ENCODE data around the gene SIGLEC6. TPM values are rescaled to one million over a fixed set of nuclear protein-coding genes. Genes with fewer than 3 reads are reported as not detected.

The SIGLEC6 gene
- total RNA-seq, 1 experiment from 2014 or later: 0.37 TPM

DNA sequence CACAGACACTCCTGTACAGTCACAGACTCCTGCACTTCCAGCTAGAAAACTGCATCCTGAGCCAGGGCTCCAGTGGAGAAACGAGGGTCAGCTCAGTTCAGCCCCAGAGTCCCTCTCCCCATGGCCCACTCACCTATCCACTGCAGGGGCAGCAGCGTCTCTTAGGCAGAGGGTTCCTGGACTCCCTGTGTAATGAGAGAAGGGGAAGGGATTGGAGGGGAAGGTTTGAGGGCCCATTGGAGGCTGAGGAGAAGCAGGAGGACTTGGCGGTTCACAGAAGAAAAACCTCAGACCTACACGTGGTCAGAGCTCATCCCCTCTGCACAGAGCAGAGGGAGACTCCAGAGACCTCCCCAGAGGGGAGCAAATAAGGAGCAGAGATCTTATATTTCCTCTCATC, 62.3 kb downstream of the SIGLEC6 start:
- DNase-seq (ENCODE audit: low spot score) (no peak), ATAC-seq (no peak)
- CTCF ChIA-PET: interaction anchor here (0.6 to 7.5 kb wide), 5 partner anchors 32 to 192 kb away, joined by 3 to 65 read pairs (median 6); no protein-coding TSS in a partner anchor
- Mint-ChIP-seq H3K27ac (no peak overlapping the region), H3K27me3 (ENCODE audit: low read depth) (peaks cover 56% of the 10 kb centered on the region), H3K4me1 (no peaks in the 10 kb centered on the region), H3K36me3 (no peaks in the 10 kb centered on the region), H3K9me3 (no peaks in the 10 kb centered on the region), H3K4me3 (no peak overlapping the region)
- POLR2A ChIA-PET: no interaction called here
- TF ChIP-seq, protein P1, sequence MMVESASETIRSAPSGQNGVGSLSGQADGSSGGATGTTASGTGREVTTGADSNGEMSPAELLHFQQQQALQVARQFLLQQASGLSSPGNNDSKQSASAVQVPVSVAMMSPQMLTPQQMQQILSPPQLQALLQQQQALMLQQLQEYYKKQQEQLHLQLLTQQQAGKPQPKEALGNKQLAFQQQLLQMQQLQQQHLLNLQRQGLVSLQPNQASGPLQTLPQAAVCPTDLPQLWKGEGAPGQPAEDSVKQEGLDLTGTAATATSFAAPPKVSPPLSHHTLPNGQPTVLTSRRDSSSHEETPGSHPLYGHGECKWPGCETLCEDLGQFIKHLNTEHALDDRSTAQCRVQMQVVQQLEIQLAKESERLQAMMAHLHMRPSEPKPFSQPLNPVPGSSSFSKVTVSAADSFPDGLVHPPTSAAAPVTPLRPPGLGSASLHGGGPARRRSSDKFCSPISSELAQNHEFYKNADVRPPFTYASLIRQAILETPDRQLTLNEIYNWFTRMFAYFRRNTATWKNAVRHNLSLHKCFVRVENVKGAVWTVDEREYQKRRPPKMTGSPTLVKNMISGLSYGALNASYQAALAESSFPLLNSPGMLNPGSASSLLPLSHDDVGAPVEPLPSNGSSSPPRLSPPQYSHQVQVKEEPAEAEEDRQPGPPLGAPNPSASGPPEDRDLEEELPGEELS (CRISPR knock-in tag; IDR thresholded peaks at IDR 0.05): no peak
- TF ChIP-seq, protein P2, sequence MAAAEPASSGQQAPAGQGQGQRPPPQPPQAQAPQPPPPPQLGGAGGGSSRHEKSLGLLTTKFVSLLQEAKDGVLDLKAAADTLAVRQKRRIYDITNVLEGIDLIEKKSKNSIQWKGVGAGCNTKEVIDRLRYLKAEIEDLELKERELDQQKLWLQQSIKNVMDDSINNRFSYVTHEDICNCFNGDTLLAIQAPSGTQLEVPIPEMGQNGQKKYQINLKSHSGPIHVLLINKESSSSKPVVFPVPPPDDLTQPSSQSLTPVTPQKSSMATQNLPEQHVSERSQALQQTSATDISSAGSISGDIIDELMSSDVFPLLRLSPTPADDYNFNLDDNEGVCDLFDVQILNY (CRISPR knock-in tag; IDR thresholded peaks at IDR 0.05): no peak
- TF ChIP-seq JUN (CRISPR knock-in tag; IDR thresholded peaks at IDR 0.05) (no peak), NFE2L1 (CRISPR knock-in tag; IDR thresholded peaks at IDR 0.05) (no peak), ZBTB21 (CRISPR knock-in tag; IDR thresholded peaks at IDR 0.05; ENCODE audit: borderline replicate concordance) (no peak), ZNF317 (CRISPR knock-in tag; IDR thresholded peaks at IDR 0.05; ENCODE audit: borderline replicate concordance, low read depth) (no peak), EMX1 (CRISPR knock-in tag; IDR thresholded peaks at IDR 0.05) (no peak), ATF2 (CRISPR knock-in tag; IDR thresholded peaks at IDR 0.05; ENCODE audit: borderline replicate concordance, low read depth) (no peak), NR1H2 (CRISPR knock-in tag; IDR thresholded peaks at IDR 0.05) (no peak), ZNF423 (CRISPR knock-in tag; IDR thresholded peaks at IDR 0.05) (no peak), IRF1 (CRISPR knock-in tag; IDR thresholded peaks at IDR 0.05) (no peak), IRF2 (CRISPR knock-in tag; IDR thresholded peaks at IDR 0.05; ENCODE audit: borderline replicate concordance, low read depth) (no peak)
- TF ChIP-seq, protein P3, sequence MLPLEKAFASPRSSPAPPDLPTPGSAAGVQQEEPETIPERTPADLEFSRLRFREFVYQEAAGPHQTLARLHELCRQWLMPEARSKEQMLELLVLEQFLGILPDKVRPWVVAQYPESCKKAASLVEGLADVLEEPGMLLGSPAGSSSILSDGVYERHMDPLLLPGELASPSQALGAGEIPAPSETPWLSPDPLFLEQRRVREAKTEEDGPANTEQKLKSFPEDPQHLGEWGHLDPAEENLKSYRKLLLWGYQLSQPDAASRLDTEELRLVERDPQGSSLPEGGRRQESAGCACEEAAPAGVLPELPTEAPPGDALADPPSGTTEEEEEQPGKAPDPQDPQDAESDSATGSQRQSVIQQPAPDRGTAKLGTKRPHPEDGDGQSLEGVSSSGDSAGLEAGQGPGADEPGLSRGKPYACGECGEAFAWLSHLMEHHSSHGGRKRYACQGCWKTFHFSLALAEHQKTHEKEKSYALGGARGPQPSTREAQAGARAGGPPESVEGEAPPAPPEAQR (CRISPR knock-in tag; IDR thresholded peaks at IDR 0.05): no peak
- TF ChIP-seq, protein P4, sequence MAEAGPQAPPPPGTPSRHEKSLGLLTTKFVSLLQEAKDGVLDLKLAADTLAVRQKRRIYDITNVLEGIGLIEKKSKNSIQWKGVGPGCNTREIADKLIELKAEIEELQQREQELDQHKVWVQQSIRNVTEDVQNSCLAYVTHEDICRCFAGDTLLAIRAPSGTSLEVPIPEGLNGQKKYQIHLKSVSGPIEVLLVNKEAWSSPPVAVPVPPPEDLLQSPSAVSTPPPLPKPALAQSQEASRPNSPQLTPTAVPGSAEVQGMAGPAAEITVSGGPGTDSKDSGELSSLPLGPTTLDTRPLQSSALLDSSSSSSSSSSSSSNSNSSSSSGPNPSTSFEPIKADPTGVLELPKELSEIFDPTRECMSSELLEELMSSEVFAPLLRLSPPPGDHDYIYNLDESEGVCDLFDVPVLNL (CRISPR knock-in tag; IDR thresholded peaks at IDR 0.05; ENCODE audit: borderline replicate concordance, low read depth): no peak

- CTCF ChIA-PET: interaction anchor here (0.7 to 7.5 kb wide), 6 partner anchors 46 to 193 kb away, joined by 3 to 65 read pairs (median 6); no protein-coding TSS in a partner anchor
- POLR2A ChIA-PET: no interaction called here
- peaks cover 60% of the 10 kb centered on the region for H3K27me3 Mint-ChIP-seq (ENCODE audit: low read depth)
Observed at GRCh38 chr19:51468545-51468920, 62.9 kb downstream of the SIGLEC6 start.

More at GRCh38 chr19:51468545-51468920, 62.9 kb downstream of the SIGLEC6 start:
- ATAC-seq: no peak
- Mint-ChIP-seq H3K9me3 (no peaks in the 10 kb centered on the region), H3K27ac (no peak overlapping the region), H3K4me3 (no peak overlapping the region), H3K36me3 (no peaks in the 10 kb centered on the region), H3K4me1 (no peaks in the 10 kb centered on the region)
- no peak for DNase-seq (ENCODE audit: low spot score)
- TF ChIP-seq, protein P5, sequence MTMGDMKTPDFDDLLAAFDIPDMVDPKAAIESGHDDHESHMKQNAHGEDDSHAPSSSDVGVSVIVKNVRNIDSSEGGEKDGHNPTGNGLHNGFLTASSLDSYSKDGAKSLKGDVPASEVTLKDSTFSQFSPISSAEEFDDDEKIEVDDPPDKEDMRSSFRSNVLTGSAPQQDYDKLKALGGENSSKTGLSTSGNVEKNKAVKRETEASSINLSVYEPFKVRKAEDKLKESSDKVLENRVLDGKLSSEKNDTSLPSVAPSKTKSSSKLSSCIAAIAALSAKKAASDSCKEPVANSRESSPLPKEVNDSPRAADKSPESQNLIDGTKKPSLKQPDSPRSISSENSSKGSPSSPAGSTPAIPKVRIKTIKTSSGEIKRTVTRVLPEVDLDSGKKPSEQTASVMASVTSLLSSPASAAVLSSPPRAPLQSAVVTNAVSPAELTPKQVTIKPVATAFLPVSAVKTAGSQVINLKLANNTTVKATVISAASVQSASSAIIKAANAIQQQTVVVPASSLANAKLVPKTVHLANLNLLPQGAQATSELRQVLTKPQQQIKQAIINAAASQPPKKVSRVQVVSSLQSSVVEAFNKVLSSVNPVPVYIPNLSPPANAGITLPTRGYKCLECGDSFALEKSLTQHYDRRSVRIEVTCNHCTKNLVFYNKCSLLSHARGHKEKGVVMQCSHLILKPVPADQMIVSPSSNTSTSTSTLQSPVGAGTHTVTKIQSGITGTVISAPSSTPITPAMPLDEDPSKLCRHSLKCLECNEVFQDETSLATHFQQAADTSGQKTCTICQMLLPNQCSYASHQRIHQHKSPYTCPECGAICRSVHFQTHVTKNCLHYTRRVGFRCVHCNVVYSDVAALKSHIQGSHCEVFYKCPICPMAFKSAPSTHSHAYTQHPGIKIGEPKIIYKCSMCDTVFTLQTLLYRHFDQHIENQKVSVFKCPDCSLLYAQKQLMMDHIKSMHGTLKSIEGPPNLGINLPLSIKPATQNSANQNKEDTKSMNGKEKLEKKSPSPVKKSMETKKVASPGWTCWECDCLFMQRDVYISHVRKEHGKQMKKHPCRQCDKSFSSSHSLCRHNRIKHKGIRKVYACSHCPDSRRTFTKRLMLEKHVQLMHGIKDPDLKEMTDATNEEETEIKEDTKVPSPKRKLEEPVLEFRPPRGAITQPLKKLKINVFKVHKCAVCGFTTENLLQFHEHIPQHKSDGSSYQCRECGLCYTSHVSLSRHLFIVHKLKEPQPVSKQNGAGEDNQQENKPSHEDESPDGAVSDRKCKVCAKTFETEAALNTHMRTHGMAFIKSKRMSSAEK (CRISPR knock-in tag; IDR thresholded peaks at IDR 0.05; ENCODE audit: borderline replicate concordance): no peak
- TF ChIP-seq FOXK1 (CRISPR knock-in tag; IDR thresholded peaks at IDR 0.05) (no peak), NFYB (CRISPR knock-in tag; conservative IDR thresholded peaks at IDR 0.05; ENCODE audit: low read depth) (no peak)
- TF ChIP-seq, protein P6, sequence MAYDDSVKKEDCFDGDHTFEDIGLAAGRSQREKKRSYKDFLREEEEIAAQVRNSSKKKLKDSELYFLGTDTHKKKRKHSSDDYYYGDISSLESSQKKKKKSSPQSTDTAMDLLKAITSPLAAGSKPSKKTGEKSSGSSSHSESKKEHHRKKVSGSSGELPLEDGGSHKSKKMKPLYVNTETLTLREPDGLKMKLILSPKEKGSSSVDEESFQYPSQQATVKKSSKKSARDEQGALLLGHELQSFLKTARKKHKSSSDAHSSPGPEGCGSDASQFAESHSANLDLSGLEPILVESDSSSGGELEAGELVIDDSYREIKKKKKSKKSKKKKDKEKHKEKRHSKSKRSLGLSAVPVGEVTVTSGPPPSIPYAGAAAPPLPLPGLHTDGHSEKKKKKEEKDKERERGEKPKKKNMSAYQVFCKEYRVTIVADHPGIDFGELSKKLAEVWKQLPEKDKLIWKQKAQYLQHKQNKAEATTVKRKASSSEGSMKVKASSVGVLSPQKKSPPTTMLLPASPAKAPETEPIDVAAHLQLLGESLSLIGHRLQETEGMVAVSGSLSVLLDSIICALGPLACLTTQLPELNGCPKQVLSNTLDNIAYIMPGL (CRISPR knock-in tag; IDR thresholded peaks at IDR 0.05): no peak
- TF ChIP-seq, protein P7, sequence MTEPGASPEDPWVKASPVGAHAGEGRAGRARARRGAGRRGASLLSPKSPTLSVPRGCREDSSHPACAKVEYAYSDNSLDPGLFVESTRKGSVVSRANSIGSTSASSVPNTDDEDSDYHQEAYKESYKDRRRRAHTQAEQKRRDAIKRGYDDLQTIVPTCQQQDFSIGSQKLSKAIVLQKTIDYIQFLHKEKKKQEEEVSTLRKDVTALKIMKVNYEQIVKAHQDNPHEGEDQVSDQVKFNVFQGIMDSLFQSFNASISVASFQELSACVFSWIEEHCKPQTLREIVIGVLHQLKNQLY (CRISPR knock-in tag; IDR thresholded peaks at IDR 0.05): no peak

Data from WTC11 (cell line).